ENCODE results near the gene RGS7. TPM values are rescaled to one million over a fixed set of nuclear protein-coding genes. Genes with fewer than 3 reads are reported as not detected.

RGS7 gene
- total and polyA plus RNA-seq, 2 of the 8 experiments (the other 6 are each of a cell fraction or from before 2014, with no cell fraction given), result 1.6 to 3.0 TPM

GRCh38 chr1:241271427-241271826 is 85.6 kb downstream of the RGS7 start (continued):
- no peak for TF ChIP-seq CHD7 (IDR thresholded peaks at IDR 0.05; ENCODE audit: insufficient replicate concordance, low read length)
- no peak for TF ChIP-seq BRCA1 (IDR thresholded peaks at IDR 0.05; ENCODE audit: low read depth, low read length)
- TF ChIP-seq CHD2 (IDR thresholded peaks at IDR 0.05; ENCODE audit: low read length), result no peak
- TF ChIP-seq KDM4A (IDR thresholded peaks at IDR 0.05; ENCODE audit: low read depth, low read length, severe bottlenecking), result no peak
- no peak for TF ChIP-seq SIX5 (IDR thresholded peaks at IDR 0.05; ENCODE audit: low read depth, low read length)
- no peak for TF ChIP-seq JUN (IDR thresholded peaks at IDR 0.05; ENCODE audit: low read depth, low read length)
- no peak for TF ChIP-seq RFX5 (IDR thresholded peaks at IDR 0.05; ENCODE audit: borderline replicate concordance, low read depth, low read length)
- no peak for TF ChIP-seq BACH1 (IDR thresholded peaks at IDR 0.05; ENCODE audit: low read length)
- TF ChIP-seq CREB1 (IDR thresholded peaks at IDR 0.05), result no peak
- TF ChIP-seq SIN3A (conservative IDR thresholded peaks at IDR 0.05 in 1 of 2, IDR thresholded peaks at IDR 0.05 in 1 of 2; ENCODE audit: low read depth in 1 of 2, low read length in 2 of 2), result no peak
- no peak for TF ChIP-seq TEAD4 (IDR thresholded peaks at IDR 0.05; ENCODE audit: low read depth, low read length)
- no peak for TF ChIP-seq ATF3 (IDR thresholded peaks at IDR 0.05; ENCODE audit: insufficient read depth, low read depth, low read length)
- no peak for TF ChIP-seq YY1 (IDR thresholded peaks at IDR 0.05; ENCODE audit: low read depth, low read length)
